NCI-H2196 (cell line): ENCODE results near the gene DNAJA2.

Experiments
- DNase-seq: peaks from one replicate; lab custom pipeline; 2025; ENCODE audit not compliant: unreplicated experiment; lab: John Stamatoyannopoulos, UW

Gene DNAJA2

DNA sequence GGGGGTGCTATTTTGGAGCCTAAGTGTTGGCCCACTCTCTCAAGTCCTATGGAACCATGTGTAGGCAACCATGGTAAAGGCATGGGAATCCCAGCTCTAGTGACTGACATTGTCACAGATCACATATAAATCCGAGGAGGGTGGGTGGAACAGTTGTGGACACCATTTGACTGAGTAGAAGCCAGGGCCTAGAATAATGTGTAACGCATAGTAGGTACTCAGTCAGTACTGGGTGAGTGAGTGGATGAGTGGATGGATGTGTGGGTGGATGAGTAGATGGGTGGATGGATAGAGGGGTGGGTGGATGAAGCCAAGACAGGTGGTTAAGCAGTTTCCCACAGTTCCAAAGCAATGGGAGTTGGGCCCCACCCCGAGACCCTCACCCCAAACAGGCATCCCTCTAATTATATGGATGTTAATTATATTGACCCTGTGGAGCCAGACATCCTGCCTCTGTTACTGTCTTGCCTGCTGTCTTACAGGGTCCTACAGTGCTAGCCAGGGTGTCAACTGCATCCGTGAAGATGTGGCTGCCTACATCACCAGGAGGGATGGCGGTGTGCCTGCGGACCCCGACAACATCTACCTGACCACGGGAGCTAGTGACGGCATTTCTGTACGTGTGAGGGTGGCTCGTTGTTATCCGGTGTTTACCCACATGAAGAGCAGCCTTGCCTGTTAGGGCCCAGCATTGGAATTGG lies 67.0 kb downstream of the DNAJA2 start:
- DNase-seq = no peak
